Activated T-cell treated with anti-CD3 and anti-CD28 coated beads for 4 hours (primary cell): ENCODE measurements around the gene RADIL.

ENCODE experiments used
- DNase-seq: peaks from one replicate; pipeline ENCODE4 v3.0.0-alpha.2; 2020

RADIL gene

DNA sequence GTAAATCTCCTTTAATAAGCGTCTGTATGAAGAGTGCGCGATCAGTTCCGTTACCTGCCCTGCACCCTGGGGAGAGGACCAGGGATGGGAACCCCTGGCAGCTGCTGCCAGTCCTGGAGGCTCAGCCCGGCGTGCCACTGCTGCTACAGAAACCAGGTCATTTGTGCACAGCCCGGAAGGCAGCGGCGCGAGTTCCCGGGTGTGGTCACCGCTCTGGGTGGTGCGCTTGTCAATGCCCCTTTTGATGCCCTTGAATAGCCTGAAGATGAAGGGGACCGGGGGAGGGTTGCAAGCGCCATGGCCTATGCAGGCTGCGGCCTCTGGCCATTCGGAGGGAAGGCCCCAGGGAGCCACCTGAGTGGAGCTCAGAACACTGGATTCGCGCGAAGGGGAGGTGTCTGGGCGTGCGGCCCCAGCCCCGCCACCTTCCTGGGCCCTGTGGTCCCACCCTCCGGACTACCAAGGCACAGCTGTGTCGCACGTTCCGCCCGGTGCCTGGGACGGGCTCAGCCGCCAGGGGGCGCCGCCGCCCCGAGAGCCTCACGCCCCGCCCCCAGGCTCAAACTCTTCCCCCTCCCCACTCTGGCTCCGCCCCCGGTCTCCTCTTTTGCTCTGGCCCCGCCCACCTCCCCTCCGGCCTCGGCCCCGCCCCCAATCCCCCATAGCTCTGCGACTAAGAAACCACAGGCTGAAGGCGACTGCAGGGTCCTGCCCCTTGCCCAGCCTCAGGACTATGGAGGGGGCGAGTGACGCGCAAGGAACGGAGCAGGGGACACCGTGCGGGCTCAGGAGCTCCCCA is 91.6 kb downstream of the RADIL start:
- peak; percentile 75 for DNase-seq

DNA sequence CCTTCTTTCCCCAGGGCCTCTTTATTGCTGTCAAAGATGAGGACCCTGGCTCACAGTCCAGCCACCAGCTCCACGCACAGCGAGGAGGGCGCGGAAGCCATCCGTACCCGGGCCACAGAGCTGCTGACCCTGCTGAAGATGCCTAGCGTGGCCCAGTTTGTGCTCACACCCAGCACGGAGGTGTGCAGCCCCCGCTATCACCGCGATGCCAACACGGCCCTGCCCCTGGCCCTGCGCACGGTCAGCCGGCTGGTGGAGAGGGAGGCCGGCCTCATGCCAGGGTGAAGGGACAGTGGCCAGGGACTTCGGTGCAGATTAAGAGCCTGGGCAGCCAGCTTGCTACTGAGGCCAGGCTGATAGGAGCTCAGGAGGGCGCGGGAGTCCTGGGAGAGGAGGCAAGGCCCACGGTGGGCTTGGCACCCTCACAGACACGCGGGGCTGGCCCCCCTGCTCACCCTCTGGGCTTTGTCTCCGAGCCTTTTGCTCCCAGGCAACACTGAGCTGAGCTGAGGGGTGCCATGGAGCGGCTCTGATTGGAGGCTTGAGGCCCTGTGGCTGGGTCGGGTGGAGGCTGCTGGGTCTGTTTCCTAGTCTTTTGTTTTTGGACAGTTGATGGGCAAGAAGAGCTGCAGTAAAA is 92.3 kb downstream of the RADIL start:
- no peak for DNase-seq

DNA sequence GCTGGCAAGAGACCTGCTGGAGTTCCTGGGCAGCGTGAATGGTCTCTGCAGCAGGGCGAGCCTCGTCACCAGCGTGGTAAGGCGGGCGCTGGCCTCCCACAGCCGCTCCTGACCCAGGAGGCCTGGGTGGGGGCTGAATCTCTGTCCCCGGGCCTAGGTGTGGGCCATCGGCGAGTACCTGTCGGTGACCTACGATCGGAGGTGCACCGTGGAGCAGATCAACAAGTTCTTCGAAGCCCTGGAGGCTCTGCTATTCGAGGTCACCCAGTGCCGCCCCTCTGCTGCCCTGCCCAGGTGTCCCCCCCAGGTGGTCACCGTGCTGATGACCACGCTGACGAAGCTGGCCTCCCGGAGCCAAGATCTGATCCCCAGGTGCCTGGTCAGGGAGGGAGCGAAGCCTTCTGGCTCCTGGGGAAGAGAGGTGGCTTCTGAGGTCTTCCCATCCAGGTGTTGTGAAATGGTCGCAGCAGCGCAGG is 93.0 kb downstream of the RADIL start:
- DNase-seq: no peak

DNA sequence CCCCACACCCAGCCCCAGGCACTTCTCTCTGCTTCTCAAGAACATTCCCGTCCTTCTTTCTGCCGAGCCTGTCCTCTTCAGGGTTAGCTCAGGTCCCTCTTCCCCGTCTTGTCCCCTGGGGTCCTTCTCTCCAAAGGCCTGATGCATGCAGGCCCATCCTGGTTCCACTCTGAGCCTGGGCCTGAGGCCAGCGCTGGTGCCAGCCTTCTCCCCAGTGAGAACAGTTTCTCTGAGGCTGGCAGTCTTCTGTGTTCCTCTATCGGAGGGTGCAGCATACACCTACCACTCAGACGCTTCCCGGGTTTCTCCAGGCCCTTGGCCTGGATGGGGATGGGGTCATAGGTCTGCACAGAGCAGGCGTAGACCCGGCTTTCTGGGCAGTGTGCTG is 93.4 kb downstream of the RADIL start:
- DNase-seq: no peak

GRCh38 chr7:4789194-4790077 is 94.1 kb downstream of the RADIL start:
- no peak for DNase-seq

DNA sequence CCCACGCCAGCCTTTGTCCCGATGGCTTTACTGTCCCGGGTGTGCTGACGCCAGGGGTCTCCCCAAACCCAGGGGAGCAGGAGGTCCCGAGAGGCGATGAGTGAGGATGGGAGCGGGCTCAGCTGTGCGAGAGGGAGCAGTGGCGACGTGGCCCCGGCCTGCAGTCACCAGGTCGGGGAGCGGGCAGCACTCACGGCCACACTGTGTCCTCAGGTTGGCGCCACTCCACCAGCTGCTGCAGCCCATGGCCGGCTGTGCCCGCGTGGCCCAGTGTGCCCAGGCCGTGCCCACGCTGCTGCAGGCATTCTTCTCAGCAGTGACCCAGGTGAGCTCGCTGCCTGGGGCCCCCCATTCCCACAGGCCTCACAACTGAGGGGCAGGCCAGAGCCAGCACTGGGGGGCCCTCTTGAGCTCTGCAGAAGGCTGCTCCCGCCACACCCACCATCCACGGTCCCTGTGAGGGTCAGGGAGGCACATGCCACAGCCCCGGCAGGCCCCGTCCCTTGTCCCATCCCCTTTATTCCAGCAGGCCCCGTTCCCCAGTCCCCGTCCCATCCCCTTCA is 94.8 kb downstream of the RADIL start:
- no peak for DNase-seq

- no peak for DNase-seq
Measured at GRCh38 chr7:4787947-4788626, 95.4 kb downstream of the RADIL start.

- DNase-seq: no peak
Measured at GRCh38 chr7:4787541-4787940, 96.0 kb downstream of the RADIL start.

- no peak for DNase-seq
Measured at GRCh38 chr7:4786015-4786414, 97.5 kb downstream of the RADIL start.

DNA sequence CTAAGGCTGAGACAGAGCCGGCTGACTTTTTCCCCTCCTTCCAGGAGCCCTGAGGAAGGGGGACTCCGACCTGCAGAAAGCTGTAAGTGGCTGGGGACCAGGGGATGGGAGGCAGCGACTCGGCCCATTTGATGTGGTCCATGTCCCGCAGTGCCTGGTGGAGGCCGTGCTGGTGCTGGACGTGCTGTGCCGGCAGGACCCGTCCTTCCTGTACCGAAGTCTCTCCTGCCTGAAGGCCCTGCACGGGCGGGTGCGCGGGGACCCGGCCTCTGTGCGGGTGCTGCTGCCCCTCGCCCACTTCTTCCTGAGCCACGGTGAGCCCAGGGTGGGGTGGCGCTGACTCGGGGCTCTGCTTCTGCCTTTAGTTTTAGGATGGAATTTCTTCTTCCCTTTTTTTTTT is 98.1 kb downstream of the RADIL start:
- DNase-seq: no peak

GRCh38 chr7:4784799-4785198 is 98.7 kb downstream of the RADIL start:
- DNase-seq: no peak

GRCh38 chr7:4783762-4784351 is 99.7 kb downstream of the RADIL start:
- DNase-seq: no peak

- DNase-seq: no peak
Measured at GRCh38 chr7:4783292-4783652, 100.2 kb downstream of the RADIL start.

DNA sequence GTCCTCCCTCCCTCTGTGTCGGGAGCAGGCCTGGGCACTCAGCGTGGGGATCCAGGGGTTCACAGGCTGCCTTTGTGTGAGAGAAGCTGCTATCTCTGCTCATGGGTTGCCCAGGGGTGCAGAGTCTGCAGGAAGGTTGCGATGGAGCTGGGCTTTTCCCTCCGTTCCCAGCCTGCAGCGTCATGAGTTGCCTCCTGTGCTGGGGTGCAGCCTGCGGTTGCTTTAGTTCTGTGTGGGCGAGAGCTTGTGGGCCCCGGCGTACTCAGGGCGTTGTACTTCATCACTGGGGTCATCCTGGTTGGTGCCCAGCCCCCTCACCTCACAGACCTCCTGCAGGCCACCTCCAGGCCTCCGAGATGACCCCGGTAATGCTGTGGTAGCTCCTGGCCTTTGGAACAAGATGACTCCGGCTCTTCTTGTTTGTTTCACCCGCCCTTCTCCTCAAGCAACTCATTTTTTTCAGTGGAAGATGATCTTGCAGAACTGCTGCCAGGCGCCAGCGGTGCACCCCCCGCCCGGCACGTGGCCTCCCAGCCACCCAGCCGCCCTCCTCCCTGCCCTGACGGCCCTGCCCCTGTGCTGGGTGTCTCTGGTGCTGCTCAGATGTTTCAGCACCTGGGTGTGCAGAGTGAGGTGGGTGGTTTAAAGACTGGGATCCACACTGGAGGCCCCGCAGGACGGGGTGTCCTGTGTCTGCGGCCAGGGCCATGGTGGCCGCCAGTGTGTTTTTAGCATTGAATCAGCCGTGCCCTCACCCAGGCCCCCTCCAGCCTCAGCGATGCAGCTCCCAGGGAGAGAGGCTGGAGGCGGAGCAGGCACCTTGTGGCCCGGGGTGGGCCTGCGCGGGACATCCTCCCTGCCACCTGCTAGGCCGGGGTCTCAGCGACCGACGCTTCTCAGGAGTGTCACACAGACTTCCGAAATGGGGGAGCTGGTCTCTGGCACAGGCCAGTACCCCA is 100.9 kb downstream of the RADIL start:
- no peak for DNase-seq

GRCh38 chr7:4781366-4782069 is 102.0 kb downstream of the RADIL start:
- DNase-seq: no peak

DNA sequence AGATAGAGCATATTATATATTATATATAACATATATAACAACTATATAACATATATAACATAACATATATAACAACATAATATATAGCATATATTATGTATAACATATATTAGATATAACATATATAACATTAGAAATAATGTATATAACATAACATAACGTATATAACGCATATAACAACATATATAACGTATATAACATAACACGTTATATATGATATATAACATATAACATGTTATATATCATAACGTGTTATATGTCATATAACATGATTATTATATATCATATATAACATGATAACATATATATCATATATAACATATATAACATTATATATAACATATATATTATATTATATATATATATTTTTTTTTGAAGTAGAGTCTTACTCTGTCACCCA is 104.4 kb downstream of the RADIL start:
- DNase-seq: no peak

- DNase-seq: peak; percentile 28
Measured at GRCh38 chr7:4775848-4776623, 107.5 kb downstream of the RADIL start.

GRCh38 chr7:4775250-4775847 is 108.2 kb downstream of the RADIL start, which contains the start of gene AP5Z1:
Gene AP5Z1, plus strand, starts transcription at chr7:4775623. Its CDS starts 93 bp downstream, at chr7:4775716.
- peak; percentile 88 for DNase-seq
